Astrocyte (in vitro differentiated cells and primary cell): ENCODE measurements around the gene DDX46. TPM values are rescaled to one million over a fixed set of nuclear protein-coding genes. Genes with fewer than 3 reads are reported as not detected.

Source experiments
- DNase-seq: peaks from one replicate; pipeline ENCODE4 v3.0.0-alpha.2; 2010; ENCODE audit warnings: low read depth
- FAIRE-seq: peaks from 2 replicates; lab custom pipeline; 2011; peaks lifted over from hg19 to GRCh38; lab: Jason Lieb, UNC
- H2AFZ ChIP-seq: 2 replicates; pipeline ENCODE4 v1.6.0; 2012; ENCODE audit warnings: low read depth, low read length, inconsistent platforms
- H3K27ac ChIP-seq: 2 replicates; pipeline ENCODE4 v1.5.1; 2011; ENCODE audit warnings: low read depth, low read length, inconsistent platforms
- H3K27me3 ChIP-seq: 2 replicates; pipeline ENCODE4 v1.6.0; 2011; ENCODE audit warnings: low read length, inconsistent platforms; ENCODE audit not compliant: insufficient read depth
- H3K36me3 ChIP-seq: 2 replicates; pipeline ENCODE4 v1.5.1; 2011; ENCODE audit warnings: low read length, inconsistent platforms; ENCODE audit not compliant: insufficient read depth
- H3K4me1 ChIP-seq: 2 replicates; pipeline ENCODE4 v1.5.1; 2011; ENCODE audit warnings: low read length, inconsistent platforms; ENCODE audit not compliant: insufficient read depth
- H3K4me2 ChIP-seq: 2 replicates; pipeline ENCODE4 v1.6.0; 2012; ENCODE audit warnings: low read length, inconsistent platforms
- H3K4me3 ChIP-seq: 2 replicates; pipeline ENCODE4 v1.5.1; 2011; ENCODE audit warnings: low read depth, mild to moderate bottlenecking, low read length, inconsistent platforms; ENCODE audit not compliant: insufficient read depth
- H3K79me2 ChIP-seq: 2 replicates; pipeline ENCODE4 v1.6.0; 2012; ENCODE audit warnings: mild to moderate bottlenecking, low read length, inconsistent platforms; ENCODE audit not compliant: insufficient read depth
- H3K9ac ChIP-seq: 2 replicates; pipeline ENCODE4 v1.6.0; 2012; ENCODE audit warnings: mild to moderate bottlenecking, low read length, inconsistent platforms
- H3K9me3 ChIP-seq: 2 replicates; pipeline ENCODE4 v1.5.1; 2012; ENCODE audit warnings: low read depth, mild to moderate bottlenecking, low read length, inconsistent platforms; ENCODE audit not compliant: insufficient read depth
- H4K20me1 ChIP-seq: 2 replicates; pipeline ENCODE4 v1.6.0; 2012; ENCODE audit warnings: low read length, inconsistent platforms; ENCODE audit not compliant: insufficient read depth
- H3K27ac Mint-ChIP-seq: one replicate; pipeline ENCODE4 v1.8.0; 2021; ENCODE audit warnings: mild to moderate bottlenecking, mixed read lengths; ENCODE audit not compliant: unreplicated experiment
- H3K27me3 Mint-ChIP-seq: one replicate; pipeline ENCODE4 v1.8.0; 2021; ENCODE audit warnings: low read depth, mixed read lengths; ENCODE audit not compliant: unreplicated experiment
- H3K36me3 Mint-ChIP-seq: one replicate; pipeline ENCODE4 v1.8.0; 2021; ENCODE audit warnings: low read depth, mixed read lengths; ENCODE audit not compliant: unreplicated experiment
- H3K4me1 Mint-ChIP-seq: one replicate; pipeline ENCODE4 v1.8.0; 2021; ENCODE audit warnings: low read depth, mixed read lengths; ENCODE audit not compliant: unreplicated experiment
- H3K4me3 Mint-ChIP-seq: one replicate; pipeline ENCODE4 v1.8.0; 2021; ENCODE audit warnings: mild to moderate bottlenecking, moderate library complexity, mixed read lengths; ENCODE audit not compliant: unreplicated experiment
- H3K9me3 Mint-ChIP-seq: one replicate; pipeline ENCODE4 v1.8.0; 2021; ENCODE audit warnings: mild to moderate bottlenecking, mixed read lengths; ENCODE audit not compliant: unreplicated experiment
- EZH2 ChIP-seq: IDR thresholded peaks from 2 replicates; pipeline ENCODE4 v1.6.1; 2012; ENCODE audit warnings: mild to moderate bottlenecking, low read length, inconsistent platforms; ENCODE audit not compliant: insufficient read depth
- total RNA-seq: library from RNA; stranded (reverse); gene quantifications from 2 replicates; pipeline ENCODE4 v1.2.1, GENCODE V29; 2021
- TF ChIP-seq, protein P1 (sequence below): IDR thresholded peaks from 2 replicates; pipeline ENCODE4 v1.5.1; 2011; ENCODE audit warnings: low read depth, mild to moderate bottlenecking, inconsistent platforms, low read length, moderate library complexity; ENCODE audit not compliant: insufficient read depth

Gene DDX46
- total RNA-seq, 1 donor from 2014 or later = 43.6 TPM

DNA sequence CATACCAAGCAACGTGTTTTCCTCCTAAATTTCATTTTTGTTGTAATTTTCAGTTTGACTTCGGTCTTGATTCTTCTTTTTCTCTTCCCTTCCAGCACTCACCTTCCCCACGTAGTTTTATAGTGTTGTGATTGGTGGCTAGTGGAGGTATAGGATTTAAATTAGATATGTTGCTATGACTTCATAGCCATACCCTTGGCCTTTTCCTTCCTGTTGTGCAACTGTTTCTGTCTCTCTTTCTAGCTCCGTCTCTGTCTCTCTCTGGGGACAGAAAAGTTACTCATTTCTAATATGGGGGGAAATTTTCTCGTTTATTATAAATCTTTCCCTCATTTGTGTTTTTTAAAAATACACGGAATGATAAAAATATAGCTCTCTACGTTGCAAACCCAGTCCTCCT is 66.6 kb downstream of the DDX46 start:
- no peaks in the 10 kb centered on the region for H3K9me3 Mint-ChIP-seq
- Histone ChIP-seq H3K9me3 (no peaks in the 10 kb centered on the region), H3K4me3 (no peak overlapping the region), H3K4me1 (no peaks in the 10 kb centered on the region), H3K4me2 (no peak overlapping the region), H3K79me2 (no peaks in the 10 kb centered on the region), H3K36me3 (peaks cover 26% of the 10 kb centered on the region), H3K27ac (no peak overlapping the region), H3K9ac (no peak overlapping the region), H2AFZ (no peak overlapping the region), H3K27me3 (no peaks in the 10 kb centered on the region), H4K20me1 (no peaks in the 10 kb centered on the region)
- TF ChIP-seq EZH2 = no peak
- TF ChIP-seq, protein P1, sequence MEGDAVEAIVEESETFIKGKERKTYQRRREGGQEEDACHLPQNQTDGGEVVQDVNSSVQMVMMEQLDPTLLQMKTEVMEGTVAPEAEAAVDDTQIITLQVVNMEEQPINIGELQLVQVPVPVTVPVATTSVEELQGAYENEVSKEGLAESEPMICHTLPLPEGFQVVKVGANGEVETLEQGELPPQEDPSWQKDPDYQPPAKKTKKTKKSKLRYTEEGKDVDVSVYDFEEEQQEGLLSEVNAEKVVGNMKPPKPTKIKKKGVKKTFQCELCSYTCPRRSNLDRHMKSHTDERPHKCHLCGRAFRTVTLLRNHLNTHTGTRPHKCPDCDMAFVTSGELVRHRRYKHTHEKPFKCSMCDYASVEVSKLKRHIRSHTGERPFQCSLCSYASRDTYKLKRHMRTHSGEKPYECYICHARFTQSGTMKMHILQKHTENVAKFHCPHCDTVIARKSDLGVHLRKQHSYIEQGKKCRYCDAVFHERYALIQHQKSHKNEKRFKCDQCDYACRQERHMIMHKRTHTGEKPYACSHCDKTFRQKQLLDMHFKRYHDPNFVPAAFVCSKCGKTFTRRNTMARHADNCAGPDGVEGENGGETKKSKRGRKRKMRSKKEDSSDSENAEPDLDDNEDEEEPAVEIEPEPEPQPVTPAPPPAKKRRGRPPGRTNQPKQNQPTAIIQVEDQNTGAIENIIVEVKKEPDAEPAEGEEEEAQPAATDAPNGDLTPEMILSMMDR = no peak
- no peaks in the 10 kb centered on the region for H3K27me3 Mint-ChIP-seq
- no peak for FAIRE-seq
- H3K27ac Mint-ChIP-seq = no peak overlapping the region
- H3K36me3 Mint-ChIP-seq = peaks cover 5% of the 10 kb centered on the region
- DNase-seq = no peak
- no peak overlapping the region for H3K4me3 Mint-ChIP-seq
- no peaks in the 10 kb centered on the region for H3K4me1 Mint-ChIP-seq

DNA sequence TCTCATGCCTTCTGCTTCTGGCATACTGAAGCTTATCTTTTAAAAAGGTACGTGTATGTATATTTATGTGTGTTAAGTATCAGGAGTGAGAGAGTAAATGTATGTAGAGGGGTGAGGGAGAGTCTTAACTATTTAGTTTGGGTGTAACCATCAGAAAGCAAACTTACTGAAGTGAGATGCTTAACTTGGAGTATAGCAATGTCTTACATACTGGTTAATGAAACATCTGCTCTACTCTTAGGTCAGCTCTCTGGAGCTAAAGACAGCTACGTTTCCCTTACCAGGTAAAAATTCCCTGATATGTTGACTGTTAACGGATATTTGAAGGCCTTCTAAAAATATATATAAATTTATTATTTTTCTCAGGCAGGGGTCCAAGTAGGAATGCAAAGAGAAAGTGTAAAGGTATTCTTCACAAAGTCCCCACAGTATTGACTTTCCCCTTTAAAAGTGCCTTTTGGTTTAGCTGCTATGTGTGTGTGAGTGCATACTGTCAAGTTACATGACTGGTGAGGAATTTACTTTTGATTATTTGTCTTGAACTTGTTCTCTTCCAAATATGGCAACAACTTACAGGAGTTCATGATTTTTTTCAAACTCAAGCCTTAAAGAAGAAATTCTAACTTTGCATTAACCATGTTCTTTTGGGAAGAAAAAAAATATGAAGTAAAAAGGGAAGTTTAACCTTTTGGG is 74.9 kb downstream of the DDX46 start:
- Histone ChIP-seq H3K27me3 (no peaks in the 10 kb centered on the region), H3K4me2 (peak overlapping the region; percentile 14), H3K79me2 (no peaks in the 10 kb centered on the region), H3K9ac (no peak overlapping the region), H3K27ac (peak overlapping the region; percentile 33), H3K36me3 (peaks cover 11% of the 10 kb centered on the region), H3K4me3 (no peak overlapping the region), H3K9me3 (no peaks in the 10 kb centered on the region), H3K4me1 (peaks cover 20% of the 10 kb centered on the region), H4K20me1 (no peaks in the 10 kb centered on the region), H2AFZ (no peak overlapping the region)
- FAIRE-seq = peak; percentile 34
- H3K27me3 Mint-ChIP-seq = no peaks in the 10 kb centered on the region
- peaks cover 3% of the 10 kb centered on the region for H3K36me3 Mint-ChIP-seq
- peak; percentile 61 for DNase-seq
- H3K4me1 Mint-ChIP-seq = peaks cover 10% of the 10 kb centered on the region
- peak overlapping the region; percentile 84 for H3K27ac Mint-ChIP-seq
- H3K4me3 Mint-ChIP-seq = no peak overlapping the region
- TF ChIP-seq EZH2 = no peak
- H3K9me3 Mint-ChIP-seq = no peaks in the 10 kb centered on the region

DNA sequence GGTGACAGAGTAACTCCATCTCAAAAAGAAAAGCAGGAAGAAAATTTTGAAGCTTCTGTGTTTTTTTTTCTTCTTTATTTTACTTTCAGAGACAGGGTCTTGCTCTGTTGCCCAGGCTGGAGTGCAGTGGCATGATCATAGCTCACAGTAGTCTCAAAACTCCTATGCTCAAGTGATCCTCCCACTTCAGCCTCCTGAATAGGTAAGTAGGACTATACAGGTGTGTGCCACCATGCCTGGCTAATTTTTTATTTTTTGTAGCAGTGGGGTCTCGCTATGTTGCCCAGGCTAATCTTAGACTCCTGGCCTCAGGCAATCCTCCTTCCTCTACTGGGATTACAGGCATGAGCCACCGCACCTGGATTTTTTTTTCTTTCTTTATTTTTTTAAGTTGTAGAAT is 77.0 kb downstream of the DDX46 start:
- Histone ChIP-seq H3K27ac (no peak overlapping the region), H3K27me3 (no peaks in the 10 kb centered on the region), H3K9me3 (no peaks in the 10 kb centered on the region), H3K4me1 (peaks cover 20% of the 10 kb centered on the region), H3K36me3 (peaks cover 7% of the 10 kb centered on the region), H4K20me1 (no peaks in the 10 kb centered on the region), H2AFZ (no peak overlapping the region), H3K79me2 (no peaks in the 10 kb centered on the region), H3K4me2 (no peak overlapping the region), H3K4me3 (no peak overlapping the region), H3K9ac (no peak overlapping the region)
- Mint-ChIP-seq H3K4me3 (no peak overlapping the region), H3K27me3 (no peaks in the 10 kb centered on the region), H3K36me3 (peaks cover 7% of the 10 kb centered on the region), H3K27ac (no peak overlapping the region), H3K4me1 (peaks cover 12% of the 10 kb centered on the region), H3K9me3 (no peaks in the 10 kb centered on the region)
- FAIRE-seq = no peak
- no peak for TF ChIP-seq EZH2
- TF ChIP-seq, protein P1 = no peak
- no peak for DNase-seq
